WTC11 (cell line): Measurements from ENCODE around the gene PARD6A. TPM values are rescaled to one million over a fixed set of nuclear protein-coding genes. Genes with fewer than 3 reads are reported as not detected.

Experiments
- ATAC-seq: fragments of 200-7000 bp; cut with Tn5 transposase; 2 replicates; pipeline ENCODE4 v1.10.0; 2021; ENCODE audit warnings: mild to moderate bottlenecking, moderate library complexity
- CTCF ChIA-PET: fragments of 300-600 bp; sonication (Branson Sonifier 250); formaldehyde crosslinking; loops from one replicate; lab custom pipeline; 2021; ENCODE audit warnings: antibody characterized with exemption; lab: Charles Lee
- POLR2A ChIA-PET: fragments of 350-600 bp; sonication (Branson Sonifier 250); formaldehyde crosslinking; loops from one replicate; lab custom pipeline; 2021; ENCODE audit warnings: antibody characterized with exemption; lab: Charles Lee
- DNase-seq: peaks from one replicate; pipeline ENCODE4 v3.0.0; 2021; ENCODE audit warnings: low spot score
- H3K27ac Mint-ChIP-seq: 2 replicates; pipeline ENCODE4 v1.8.0; 2021; ENCODE audit warnings: mixed read lengths
- H3K27me3 Mint-ChIP-seq: 2 replicates; pipeline ENCODE4 v1.8.0; 2021; ENCODE audit warnings: low read depth, mild to moderate bottlenecking, moderate library complexity, mixed read lengths
- H3K36me3 Mint-ChIP-seq: 2 replicates; pipeline ENCODE4 v1.8.0; 2021; ENCODE audit warnings: mixed read lengths
- H3K4me1 Mint-ChIP-seq: 2 replicates; pipeline ENCODE4 v1.8.0; 2022; ENCODE audit warnings: mixed read lengths
- H3K4me3 Mint-ChIP-seq: 2 replicates; pipeline ENCODE4 v1.8.0; 2021; ENCODE audit warnings: mild to moderate bottlenecking, moderate library complexity, mixed read lengths
- H3K9me3 Mint-ChIP-seq: 2 replicates; pipeline ENCODE4 v1.8.0; 2021; ENCODE audit warnings: mixed read lengths
- CREB1 ChIP-seq: sonication (generic); formaldehyde crosslinking; IDR thresholded peaks from 2 replicates; pipeline ENCODE4 v1.8.0; 2023; ENCODE audit warnings: mild to moderate bottlenecking, missing genetic modification reagents
- ESRRA ChIP-seq: sonication (generic); formaldehyde crosslinking; IDR thresholded peaks from 2 replicates; pipeline ENCODE4 v1.8.1; 2022; ENCODE audit warnings: mild to moderate bottlenecking, missing genetic modification reagents, borderline replicate concordance
- FOXJ3 ChIP-seq: sonication (generic); formaldehyde crosslinking; IDR thresholded peaks from 2 replicates; pipeline ENCODE4 v1.9.0; 2021; ENCODE audit warnings: missing genetic modification reagents, mild to moderate bottlenecking, borderline replicate concordance
- FOXK1 ChIP-seq: sonication (generic); formaldehyde crosslinking; IDR thresholded peaks from 2 replicates; pipeline ENCODE4 v1.8.0; 2022; ENCODE audit warnings: mild to moderate bottlenecking, moderate library complexity, missing genetic modification reagents
- HMGA2 ChIP-seq: fragments of 250-450 bp; sonication (Bioruptor Pico); IDR thresholded peaks from 2 replicates; pipeline ENCODE4 v1.4.0; 2021; ENCODE audit warnings: mild to moderate bottlenecking, moderate library complexity
- IRF2 ChIP-seq: sonication (generic); formaldehyde crosslinking; IDR thresholded peaks from 2 replicates; pipeline ENCODE4 v1.8.0; 2022; ENCODE audit warnings: low read depth, missing genetic modification reagents, borderline replicate concordance
- KAT7 ChIP-seq: sonication (generic); formaldehyde crosslinking; IDR thresholded peaks from 2 replicates; pipeline ENCODE4 v1.8.1; 2023; ENCODE audit warnings: missing genetic modification reagents, mild to moderate bottlenecking, borderline replicate concordance
- NR1H2 ChIP-seq: sonication (generic); formaldehyde crosslinking; IDR thresholded peaks from 2 replicates; pipeline ENCODE4 v1.9.0; 2021; ENCODE audit warnings: mild to moderate bottlenecking, moderate library complexity, missing genetic modification reagents
- NR2C2 ChIP-seq: sonication (generic); formaldehyde crosslinking; IDR thresholded peaks from 2 replicates; pipeline ENCODE4 v1.8.0; 2022; ENCODE audit warnings: mild to moderate bottlenecking, missing genetic modification reagents
- SMAD4 ChIP-seq: sonication (generic); formaldehyde crosslinking; IDR thresholded peaks from 2 replicates; pipeline ENCODE4 v1.8.0; 2022; ENCODE audit warnings: mild to moderate bottlenecking, missing genetic modification reagents
- SOX15 ChIP-seq: fragments of 250-450 bp; sonication (Bioruptor Pico); IDR thresholded peaks from 2 replicates; pipeline ENCODE4 v1.9.0; 2021; ENCODE audit warnings: mild to moderate bottlenecking
- TCF7 ChIP-seq: sonication (generic); formaldehyde crosslinking; IDR thresholded peaks from 2 replicates; pipeline ENCODE4 v1.8.0; 2022; ENCODE audit warnings: mild to moderate bottlenecking, low read depth, missing genetic modification reagents, moderate library complexity
- ZNF121 ChIP-seq: sonication (generic); formaldehyde crosslinking; IDR thresholded peaks from 2 replicates; pipeline ENCODE4 v1.8.0; 2023; ENCODE audit warnings: missing genetic modification reagents
- ZNF425 ChIP-seq: fragments of 250-450 bp; sonication (Bioruptor Pico); conservative IDR thresholded peaks from 2 replicates; pipeline ENCODE4 v1.9.0; 2021; ENCODE audit warnings: mild to moderate bottlenecking
- ZNF532 ChIP-seq: fragments of 250-450 bp; sonication (Bioruptor Pico); IDR thresholded peaks from 2 replicates; pipeline ENCODE4 v1.9.0; 2021; ENCODE audit warnings: mild to moderate bottlenecking, borderline replicate concordance
- total RNA-seq: library from RNA; stranded (reverse); gene quantifications from 3 replicates; pipeline ENCODE4 v1.2.3, GENCODE V29; 2021
- TF ChIP-seq, protein P1 (sequence below): fragments of 200-600 bp; IDR thresholded peaks from 2 replicates; pipeline ENCODE4 v1.8.0; 2022; ENCODE audit warnings: antibody characterized with exemption
- TF ChIP-seq, protein P2 (sequence below): fragments of 250-450 bp; sonication (Bioruptor Pico); IDR thresholded peaks from 2 replicates; pipeline ENCODE4 v2.1.2; 2022; ENCODE audit warnings: mild to moderate bottlenecking, moderate library complexity

PARD6A gene
- total RNA-seq, 1 experiment from 2014 or later, result 17.1 TPM

DNA sequence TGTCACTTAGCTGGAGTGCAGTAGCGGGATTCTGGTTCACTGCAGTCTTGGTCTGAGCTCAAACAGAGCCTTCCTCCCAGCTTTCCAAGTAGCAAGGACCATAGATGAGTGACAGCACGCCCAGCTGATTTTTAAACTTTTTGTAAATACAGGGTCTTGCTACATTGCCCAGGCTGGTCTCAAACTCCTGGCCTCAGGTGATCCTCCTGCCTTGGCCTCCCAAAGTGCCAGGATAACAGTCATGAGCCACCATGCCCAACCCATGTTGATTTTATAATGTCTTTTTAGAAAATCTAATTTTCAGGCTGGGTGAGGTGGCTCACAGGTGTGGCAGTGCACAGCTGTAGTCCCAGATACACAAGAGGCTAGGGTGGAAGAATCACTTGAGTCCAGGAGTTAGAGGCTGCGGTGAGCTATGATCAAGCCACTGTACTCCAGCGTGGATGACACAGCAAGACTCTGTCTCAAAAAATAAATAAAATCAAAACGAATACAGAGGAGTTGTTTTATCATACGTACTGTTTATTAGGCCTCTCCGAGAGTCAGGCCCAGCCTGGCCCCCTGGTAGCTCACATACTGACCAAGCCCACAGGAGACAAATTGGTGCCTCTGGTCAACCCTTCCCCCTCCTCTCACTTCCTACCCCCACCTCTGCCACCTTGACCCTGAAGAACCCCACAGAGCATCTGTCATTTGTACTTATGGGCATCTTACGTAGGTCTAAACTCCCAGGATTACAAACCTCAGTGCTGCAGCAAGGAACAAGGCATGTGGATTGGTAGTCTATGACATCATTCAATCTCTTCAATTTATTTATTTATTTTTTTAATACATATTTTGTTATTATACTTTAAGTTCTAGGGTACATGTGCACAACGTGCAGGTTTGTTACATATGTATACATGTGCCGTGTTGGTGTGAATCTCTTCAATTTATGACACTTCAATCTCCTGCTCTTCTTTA lies 19.5 kb downstream of the PARD6A start:
- ATAC-seq, result no peak
- no peaks in the 10 kb centered on the region for H3K9me3 Mint-ChIP-seq
- peaks cover 10% of the 10 kb centered on the region for H3K36me3 Mint-ChIP-seq
- POLR2A ChIA-PET, result interaction anchor here (0.6 kb wide), 1 partner anchor 28 kb away, joined by 3 read pairs; no protein-coding TSS in a partner anchor
- H3K4me1 Mint-ChIP-seq, result no peaks in the 10 kb centered on the region
- no peak for TF ChIP-seq NR2C2 (CRISPR knock-in tag)
- TF ChIP-seq, protein P1, sequence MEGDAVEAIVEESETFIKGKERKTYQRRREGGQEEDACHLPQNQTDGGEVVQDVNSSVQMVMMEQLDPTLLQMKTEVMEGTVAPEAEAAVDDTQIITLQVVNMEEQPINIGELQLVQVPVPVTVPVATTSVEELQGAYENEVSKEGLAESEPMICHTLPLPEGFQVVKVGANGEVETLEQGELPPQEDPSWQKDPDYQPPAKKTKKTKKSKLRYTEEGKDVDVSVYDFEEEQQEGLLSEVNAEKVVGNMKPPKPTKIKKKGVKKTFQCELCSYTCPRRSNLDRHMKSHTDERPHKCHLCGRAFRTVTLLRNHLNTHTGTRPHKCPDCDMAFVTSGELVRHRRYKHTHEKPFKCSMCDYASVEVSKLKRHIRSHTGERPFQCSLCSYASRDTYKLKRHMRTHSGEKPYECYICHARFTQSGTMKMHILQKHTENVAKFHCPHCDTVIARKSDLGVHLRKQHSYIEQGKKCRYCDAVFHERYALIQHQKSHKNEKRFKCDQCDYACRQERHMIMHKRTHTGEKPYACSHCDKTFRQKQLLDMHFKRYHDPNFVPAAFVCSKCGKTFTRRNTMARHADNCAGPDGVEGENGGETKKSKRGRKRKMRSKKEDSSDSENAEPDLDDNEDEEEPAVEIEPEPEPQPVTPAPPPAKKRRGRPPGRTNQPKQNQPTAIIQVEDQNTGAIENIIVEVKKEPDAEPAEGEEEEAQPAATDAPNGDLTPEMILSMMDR, result no peak
- TF ChIP-seq SMAD4 (CRISPR knock-in tag), result no peak
- TF ChIP-seq KAT7 (CRISPR knock-in tag), result no peak
- no peak for TF ChIP-seq NR1H2 (CRISPR knock-in tag)
- peak; percentile 59; the same call in 1 of the 2 replicates for TF ChIP-seq ZNF121 (CRISPR knock-in tag)
- no peak for TF ChIP-seq FOXJ3 (CRISPR knock-in tag)
- H3K27me3 Mint-ChIP-seq, result no peaks in the 10 kb centered on the region
- no peak overlapping the region for H3K27ac Mint-ChIP-seq
- no peak for DNase-seq
- no peak overlapping the region for H3K4me3 Mint-ChIP-seq
- CTCF ChIA-PET, result interaction anchor here (0.6 to 2.6 kb wide), 3 partner anchors 8 to 136 kb away, joined by 4 to 9 read pairs (median 6); no protein-coding TSS in a partner anchor

DNA sequence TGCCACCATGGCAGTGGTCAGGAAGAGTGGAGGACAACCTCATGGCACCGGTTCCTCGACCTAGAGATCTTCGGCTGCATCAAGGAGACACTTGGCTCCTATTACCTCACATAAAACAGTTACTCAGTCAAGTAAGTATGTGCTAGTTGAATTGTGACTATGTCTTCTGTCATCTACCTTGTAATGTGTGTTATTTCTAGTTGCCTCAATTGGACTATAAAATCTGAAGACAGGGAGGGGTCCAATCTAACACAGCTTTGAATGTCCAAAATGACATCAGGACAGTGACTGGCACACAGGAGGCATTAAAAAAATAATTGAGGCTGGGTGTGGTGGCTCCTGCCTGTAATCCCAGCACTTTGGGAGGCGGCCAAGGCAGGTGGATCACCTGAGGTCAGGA lies 23.0 kb downstream of the PARD6A start:
- Mint-ChIP-seq H3K4me3 (no peak overlapping the region), H3K36me3 (peaks cover 16% of the 10 kb centered on the region)
- DNase-seq, result no peak
- TF ChIP-seq SOX15 (no peak), HMGA2 (no peak), ZNF121 (CRISPR knock-in tag) (no peak), ESRRA (CRISPR knock-in tag) (no peak), FOXK1 (CRISPR knock-in tag) (no peak), ZNF425 (no peak), IRF2 (CRISPR knock-in tag) (no peak), TCF7 (CRISPR knock-in tag) (no peak), CREB1 (CRISPR knock-in tag) (no peak), ZNF532 (no peak)
- TF ChIP-seq, protein P2, sequence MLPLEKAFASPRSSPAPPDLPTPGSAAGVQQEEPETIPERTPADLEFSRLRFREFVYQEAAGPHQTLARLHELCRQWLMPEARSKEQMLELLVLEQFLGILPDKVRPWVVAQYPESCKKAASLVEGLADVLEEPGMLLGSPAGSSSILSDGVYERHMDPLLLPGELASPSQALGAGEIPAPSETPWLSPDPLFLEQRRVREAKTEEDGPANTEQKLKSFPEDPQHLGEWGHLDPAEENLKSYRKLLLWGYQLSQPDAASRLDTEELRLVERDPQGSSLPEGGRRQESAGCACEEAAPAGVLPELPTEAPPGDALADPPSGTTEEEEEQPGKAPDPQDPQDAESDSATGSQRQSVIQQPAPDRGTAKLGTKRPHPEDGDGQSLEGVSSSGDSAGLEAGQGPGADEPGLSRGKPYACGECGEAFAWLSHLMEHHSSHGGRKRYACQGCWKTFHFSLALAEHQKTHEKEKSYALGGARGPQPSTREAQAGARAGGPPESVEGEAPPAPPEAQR (CRISPR knock-in tag), result no peak
- TF ChIP-seq, all 79 proteins: peak for 0
- no peak overlapping the region for H3K27ac Mint-ChIP-seq
- POLR2A ChIA-PET, result no interaction called here
- ATAC-seq, result no peak
- no peaks in the 10 kb centered on the region for H3K27me3 Mint-ChIP-seq
- H3K9me3 Mint-ChIP-seq, result no peaks in the 10 kb centered on the region
- CTCF ChIA-PET, result interaction anchor here (1.6 kb wide), 1 partner anchor 163 kb away, joined by 5 read pairs; no protein-coding TSS in a partner anchor
- no peaks in the 10 kb centered on the region for H3K4me1 Mint-ChIP-seq
